Measurements from ENCODE around the gene CCZ1B. TPM values are rescaled to one million over a fixed set of nuclear protein-coding genes. Genes with fewer than 3 reads are reported as not detected.
A peak's percentile ranks its signal among the peaks of the same experiment; 100 is the strongest.
"Not testable (repeated sequence)": the region's sequence is repeated elsewhere in the genome, so short reads cannot be mapped to it uniquely, and the experiment has no call there.

The CCZ1B gene
- total RNA-seq, 2 experiments from 2014 or later, result 80.5 to 89.4 TPM

- DNase-seq; POLR2A ChIA-PET; H3K27ac Mint-ChIP-seq; CTCF ChIA-PET; H3K27me3 Mint-ChIP-seq; H3K36me3 Mint-ChIP-seq (ENCODE audit: low read depth); H3K4me3 Mint-ChIP-seq; H3K4me1 Mint-ChIP-seq; H3K9me3 Mint-ChIP-seq: not testable (repeated sequence)
Observed at GRCh38 chr7:6845971-6846449, 19.9 kb upstream of the CCZ1B start.

DNA sequence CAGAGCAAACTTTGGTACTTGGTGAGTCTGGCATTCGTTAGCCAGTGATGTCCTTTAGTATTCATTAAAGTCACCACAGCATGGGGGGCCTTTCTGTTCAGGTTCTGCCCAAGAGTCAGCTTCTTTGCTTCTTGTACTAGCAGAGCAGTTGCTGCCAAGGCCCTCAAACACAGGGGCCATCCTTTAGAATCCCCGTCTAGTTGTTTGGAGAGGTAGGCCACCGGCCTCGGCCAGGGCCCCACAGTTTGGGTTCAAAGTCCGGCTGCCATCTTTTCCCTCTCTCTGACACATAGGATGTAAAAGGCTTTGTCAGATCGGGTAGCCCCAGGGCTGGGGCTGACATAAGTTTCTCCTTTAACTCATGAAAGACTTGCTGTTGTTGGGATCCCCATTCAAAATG lies 17.6 kb upstream of the CCZ1B start:
- H3K27ac Mint-ChIP-seq; POLR2A ChIA-PET; H3K9me3 Mint-ChIP-seq; H3K4me1 Mint-ChIP-seq; CTCF ChIA-PET; DNase-seq; H3K4me3 Mint-ChIP-seq; H3K36me3 Mint-ChIP-seq (ENCODE audit: low read depth); H3K27me3 Mint-ChIP-seq: not testable (repeated sequence)

DNA sequence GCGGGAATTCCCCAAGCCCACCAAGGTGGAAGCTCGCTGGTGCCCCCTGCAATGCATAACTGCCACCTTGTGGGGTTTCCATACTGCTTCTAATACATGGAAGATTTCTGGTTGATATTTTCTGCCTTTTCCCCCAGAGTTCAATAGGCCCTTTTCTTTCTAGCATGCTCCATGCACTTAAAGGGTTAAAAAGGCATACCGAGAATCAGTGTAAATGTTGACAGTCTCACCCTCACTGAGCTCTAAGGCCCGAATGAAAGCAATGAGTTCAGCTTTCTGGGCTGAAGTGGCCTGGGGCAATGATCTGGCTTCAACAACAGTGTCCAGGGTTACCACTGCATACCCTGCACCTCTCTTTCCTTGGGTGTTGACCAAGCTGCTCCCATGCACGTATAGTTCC lies 17.0 kb upstream of the CCZ1B start:
- H3K27ac Mint-ChIP-seq; H3K9me3 Mint-ChIP-seq; H3K4me3 Mint-ChIP-seq; DNase-seq; H3K4me1 Mint-ChIP-seq; H3K36me3 Mint-ChIP-seq (ENCODE audit: low read depth); H3K27me3 Mint-ChIP-seq; CTCF ChIA-PET; POLR2A ChIA-PET: not testable (repeated sequence)

DNA sequence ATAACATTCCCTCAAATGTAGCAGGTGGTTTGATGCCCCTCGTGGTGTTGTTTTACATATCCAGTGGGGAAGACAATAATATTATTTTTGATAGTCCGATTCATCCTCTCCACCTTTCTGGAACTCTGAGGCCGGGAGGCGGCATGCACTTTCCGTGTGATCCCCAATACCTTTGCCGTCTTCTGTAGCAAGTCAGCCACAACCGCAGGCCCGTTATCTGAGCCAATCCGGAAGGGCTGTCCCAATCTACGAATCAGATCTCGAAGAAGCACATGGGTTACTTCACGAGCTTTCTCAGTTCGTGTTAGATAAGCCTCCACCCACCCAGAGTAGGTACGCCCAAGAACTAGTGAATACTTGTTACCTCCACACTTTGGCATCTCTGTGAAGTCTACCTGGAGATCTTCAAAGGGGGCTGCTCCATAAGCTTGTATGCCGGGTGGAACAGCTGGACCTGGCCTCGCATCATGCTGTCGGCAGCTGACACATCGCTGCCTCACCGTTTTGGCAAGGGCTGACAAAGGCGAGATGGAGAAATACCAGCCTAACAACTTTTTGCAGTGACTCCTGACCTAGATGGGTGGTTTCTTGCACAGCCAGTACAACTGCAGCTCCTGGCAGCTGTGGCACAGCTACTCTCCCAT lies 16.3 kb upstream of the CCZ1B start:
- POLR2A ChIA-PET; H3K4me1 Mint-ChIP-seq; H3K36me3 Mint-ChIP-seq (ENCODE audit: low read depth); H3K4me3 Mint-ChIP-seq; H3K27me3 Mint-ChIP-seq; DNase-seq; CTCF ChIA-PET; H3K27ac Mint-ChIP-seq; H3K9me3 Mint-ChIP-seq: not testable (repeated sequence)

DNA sequence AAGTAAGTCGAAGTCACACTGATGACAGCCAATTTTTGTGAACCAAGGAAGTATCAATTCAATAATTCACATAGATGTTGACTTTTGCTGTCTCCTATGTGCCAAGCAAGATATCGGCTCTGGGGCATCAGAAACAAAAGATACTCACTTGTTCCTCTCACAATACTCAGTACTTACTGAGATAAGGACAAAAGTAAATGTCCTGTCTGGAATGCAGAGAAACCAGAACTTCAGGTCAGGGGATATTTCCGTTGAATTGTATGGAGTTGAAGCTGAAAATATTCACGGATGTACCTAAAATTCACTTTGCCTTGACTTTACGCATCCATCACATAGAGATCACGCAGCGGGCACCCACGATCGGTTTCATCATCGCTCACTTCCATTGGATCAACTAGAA lies 11.0 kb upstream of the CCZ1B start:
- H3K27ac Mint-ChIP-seq, result not testable (repeated sequence)

GRCh38 chr7:6835521-6835920 lies 9.4 kb upstream of the CCZ1B start:
- DNase-seq; CTCF ChIA-PET; H3K36me3 Mint-ChIP-seq (ENCODE audit: low read depth); H3K27ac Mint-ChIP-seq; H3K4me3 Mint-ChIP-seq; H3K9me3 Mint-ChIP-seq; H3K4me1 Mint-ChIP-seq; POLR2A ChIA-PET: not testable (repeated sequence)
- peaks cover 12% of the 10 kb centered on the region for H3K27me3 Mint-ChIP-seq

More for the DNA sequence above, 11.0 kb upstream of the CCZ1B start:
- H3K4me3 Mint-ChIP-seq; CTCF ChIA-PET; DNase-seq; H3K9me3 Mint-ChIP-seq; POLR2A ChIA-PET; H3K36me3 Mint-ChIP-seq (ENCODE audit: low read depth); H3K4me1 Mint-ChIP-seq: not testable (repeated sequence)
- H3K27me3 Mint-ChIP-seq, result peaks cover 13% of the 10 kb centered on the region

- POLR2A ChIA-PET, result no interaction called here
- H3K4me3 Mint-ChIP-seq, result no peak overlapping the region
- no peaks in the 10 kb centered on the region for H3K4me1 Mint-ChIP-seq
- no peaks in the 10 kb centered on the region for H3K9me3 Mint-ChIP-seq
- DNase-seq, result no peak
- no peaks in the 10 kb centered on the region for H3K36me3 Mint-ChIP-seq (ENCODE audit: low read depth)
- CTCF ChIA-PET, result no interaction called here
- H3K27me3 Mint-ChIP-seq, result peaks cover 14% of the 10 kb centered on the region
- no peak overlapping the region for H3K27ac Mint-ChIP-seq
Observed at GRCh38 chr7:6833636-6834035, 7.6 kb upstream of the CCZ1B start.

GRCh38 chr7:6831018-6831725 lies 5.1 kb upstream of the CCZ1B start:
- Mint-ChIP-seq H3K27me3 (peaks cover 14% of the 10 kb centered on the region), H3K27ac (no peak overlapping the region), H3K4me1 (peaks cover 3% of the 10 kb centered on the region), H3K36me3 (ENCODE audit: low read depth) (no peaks in the 10 kb centered on the region), H3K9me3 (no peaks in the 10 kb centered on the region), H3K4me3 (no peak overlapping the region)
- ChIA-PET CTCF (no interaction called here), POLR2A (no interaction called here)
- DNase-seq, result no peak

GRCh38 chr7:6830026-6830425 lies 4.0 kb upstream of the CCZ1B start:
- CTCF ChIA-PET; DNase-seq; H3K4me3 Mint-ChIP-seq; H3K36me3 Mint-ChIP-seq (ENCODE audit: low read depth); H3K27me3 Mint-ChIP-seq; POLR2A ChIA-PET; H3K4me1 Mint-ChIP-seq; H3K27ac Mint-ChIP-seq; H3K9me3 Mint-ChIP-seq: not testable (repeated sequence)

- H3K4me1 Mint-ChIP-seq; H3K27me3 Mint-ChIP-seq; H3K4me3 Mint-ChIP-seq; H3K9me3 Mint-ChIP-seq; CTCF ChIA-PET; H3K27ac Mint-ChIP-seq; H3K36me3 Mint-ChIP-seq (ENCODE audit: low read depth); DNase-seq; POLR2A ChIA-PET: not testable (repeated sequence)
Observed at GRCh38 chr7:6829616-6830015, 3.5 kb upstream of the CCZ1B start.

DNA sequence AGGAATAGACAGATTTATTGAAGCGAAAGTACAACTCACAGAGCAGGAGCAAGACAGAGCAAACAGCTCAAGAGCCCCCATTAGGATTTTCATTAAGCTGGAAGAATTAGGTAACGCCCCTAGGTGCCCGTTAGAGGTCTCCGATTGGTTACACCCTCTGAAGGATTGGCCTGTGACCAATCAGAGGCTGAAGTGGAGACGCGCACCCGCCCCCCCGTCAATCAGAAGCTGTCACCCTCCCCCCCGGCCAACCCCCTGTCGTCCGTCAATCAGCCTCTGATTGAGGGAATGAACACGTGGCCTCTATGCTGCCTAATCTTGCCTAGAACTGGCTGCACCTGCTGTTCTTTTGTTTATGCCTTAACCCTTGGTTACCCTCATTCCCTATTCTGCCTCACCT lies 1.1 kb upstream of the CCZ1B start:
- POLR2A ChIA-PET, result not testable (repeated sequence)

GRCh38 chr7:6825236-6826125 lies 594 bp downstream of the CCZ1B start:
- H3K36me3 Mint-ChIP-seq (ENCODE audit: low read depth); H3K9me3 Mint-ChIP-seq; POLR2A ChIA-PET; H3K4me1 Mint-ChIP-seq; DNase-seq; H3K27me3 Mint-ChIP-seq; CTCF ChIA-PET: not testable (repeated sequence)
- Mint-ChIP-seq H3K27ac (peak overlapping the region; percentile 67), H3K4me3 (peak overlapping the region; percentile 79)

More for the DNA sequence above, 1.1 kb upstream of the CCZ1B start:
- Mint-ChIP-seq H3K27ac (peak overlapping the region; percentile 44), H3K4me3 (peak overlapping the region; percentile 57)
- DNase-seq; H3K4me1 Mint-ChIP-seq; H3K9me3 Mint-ChIP-seq; H3K36me3 Mint-ChIP-seq (ENCODE audit: low read depth); H3K27me3 Mint-ChIP-seq; CTCF ChIA-PET: not testable (repeated sequence)

- H3K27me3 Mint-ChIP-seq; H3K4me1 Mint-ChIP-seq; CTCF ChIA-PET; POLR2A ChIA-PET; H3K4me3 Mint-ChIP-seq; H3K9me3 Mint-ChIP-seq; H3K27ac Mint-ChIP-seq; DNase-seq; H3K36me3 Mint-ChIP-seq (ENCODE audit: low read depth): not testable (repeated sequence)
Observed at GRCh38 chr7:6821622-6822021, 4.5 kb downstream of the CCZ1B start.

All from activated CD4-positive, alpha-beta memory T cell treated with anti-CD3 and anti-CD28 coated beads, Interleukin-2, amount 10 ng/mL, durations not matched to agents 7 days and 5 days (primary cell).